Posterior cingulate gyrus (tissue), 11 donors: ENCODE measurements around the gene ETV7.
A peak's percentile ranks its signal among the peaks of the same experiment; 100 is the strongest.

Source experiments
- DNase-seq, 10 donors: peaks; one replicate each; pipeline versions ENCODE4 v3.0.0 to v3.0.0-alpha.2; 2020 to 2021; ENCODE audit warnings: mixed read lengths in 3 of 10
- intact Hi-C: fragments of 100-400 bp; cut with DNase I; formaldehyde crosslinking; loops from one replicate; pipeline ENCODE4 v1.15.1; 2023

The ETV7 gene

DNA sequence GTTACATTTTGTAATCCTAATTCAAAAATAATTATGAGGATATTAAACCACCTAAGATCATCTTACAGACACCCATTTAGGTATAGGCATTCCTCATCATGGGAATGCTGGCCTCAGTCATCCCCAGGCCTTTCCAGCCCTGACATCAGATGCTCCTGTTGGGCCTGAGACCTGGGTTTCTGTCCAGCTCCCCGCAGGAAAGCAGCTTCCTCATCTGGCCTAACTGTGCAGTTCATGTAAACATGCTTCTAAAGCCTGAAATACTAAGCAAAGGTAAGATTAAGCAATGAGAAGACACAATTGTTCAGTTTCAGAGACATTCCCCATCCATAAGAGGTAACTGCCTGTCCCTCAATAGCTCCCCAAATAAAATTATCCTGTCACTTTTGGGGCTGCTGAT is 19.0 kb downstream of the ETV7 start:
- peak in 2 of 10 donors; percentile 1 to 6 for DNase-seq

DNA sequence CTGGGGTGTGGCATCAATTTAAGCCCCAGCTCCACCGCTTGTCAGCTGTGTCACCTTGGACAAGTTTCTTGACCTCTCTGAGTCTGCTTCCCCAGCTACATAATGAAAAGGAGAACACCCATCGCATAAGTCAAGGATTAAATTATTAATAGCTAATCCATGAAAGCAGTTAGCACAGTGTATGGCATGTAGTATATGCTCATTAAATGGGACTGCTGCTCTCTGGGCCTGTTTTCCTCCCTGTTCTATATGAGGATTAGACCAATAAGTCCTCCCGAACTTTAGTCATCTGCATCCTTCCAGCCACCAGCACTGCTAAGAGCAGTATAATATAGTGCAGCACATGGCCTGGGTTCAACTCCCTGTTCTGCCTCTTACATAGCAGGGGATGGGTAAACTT is 19.7 kb downstream of the ETV7 start:
- peak in 1 of 10 donors; percentile 4 for DNase-seq
- intact Hi-C loops, result loop anchor here (10.0 kb wide), 1 partner anchor 243 kb away; no protein-coding TSS in a partner anchor

More for the DNA sequence above, 19.0 kb downstream of the ETV7 start:
- intact Hi-C loops, result loop anchor here (10.0 kb wide), 1 partner anchor 244 kb away; no protein-coding TSS in a partner anchor

DNA sequence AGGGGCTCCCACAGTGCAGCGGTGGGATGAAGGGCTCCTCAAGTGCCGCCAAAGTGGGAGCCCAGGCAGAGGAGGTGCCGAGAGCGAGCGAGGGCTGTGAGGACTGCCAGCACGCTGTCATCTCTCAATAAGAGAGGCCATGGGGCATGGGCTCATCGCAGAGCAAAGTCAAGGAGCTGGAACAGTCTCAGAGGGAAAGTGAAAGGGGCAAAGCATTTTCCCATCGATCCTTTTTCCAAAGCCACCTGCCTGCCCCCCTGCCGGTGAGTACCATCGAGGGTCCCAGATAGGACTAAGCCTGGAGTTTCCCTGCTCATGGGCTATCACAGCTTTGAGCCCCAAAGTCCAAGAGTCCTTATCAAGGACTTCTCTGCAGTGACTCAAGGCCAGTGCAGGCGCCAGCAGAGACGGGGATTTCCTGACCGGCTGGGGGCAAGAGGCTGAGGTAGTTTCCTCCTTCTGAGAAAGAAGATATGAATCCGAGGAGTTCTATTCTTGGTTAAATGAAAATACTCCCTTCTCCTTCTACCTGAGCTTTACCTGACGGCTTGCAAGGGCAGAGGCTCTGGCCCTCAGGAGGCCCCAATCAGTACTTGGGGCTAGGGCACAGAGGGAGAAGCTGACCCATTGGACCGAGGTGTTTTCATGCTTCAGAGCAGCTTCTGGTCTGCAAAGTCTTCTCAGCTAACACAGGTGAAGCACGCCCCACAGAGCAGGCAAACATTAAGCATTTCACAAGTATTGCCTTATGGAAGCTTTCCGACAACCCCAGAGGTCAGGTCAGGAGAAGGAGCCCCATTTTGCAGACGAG is 22.6 kb downstream of the ETV7 start:
- intact Hi-C loops, result loop anchor here (10.0 kb wide), 1 partner anchor 240 kb away; no protein-coding TSS in a partner anchor
- peak in 1 of 10 donors; percentile 14 for DNase-seq

GRCh38 chr6:36364061-36364635 is 23.3 kb downstream of the ETV7 start:
- intact Hi-C loops, result loop anchor here (10.0 kb wide), 1 partner anchor 239 kb away; no protein-coding TSS in a partner anchor

GRCh38 chr6:36363371-36363752 is 24.1 kb downstream of the ETV7 start:
- intact Hi-C loops, result loop anchor here (10.0 kb wide), 1 partner anchor 239 kb away; no protein-coding TSS in a partner anchor
- DNase-seq, result peak in 1 of 10 donors; percentile 21

More at GRCh38 chr6:36364061-36364635, 23.3 kb downstream of the ETV7 start:
- DNase-seq, result peak in 2 of 10 donors; percentile 21 to 67

DNA sequence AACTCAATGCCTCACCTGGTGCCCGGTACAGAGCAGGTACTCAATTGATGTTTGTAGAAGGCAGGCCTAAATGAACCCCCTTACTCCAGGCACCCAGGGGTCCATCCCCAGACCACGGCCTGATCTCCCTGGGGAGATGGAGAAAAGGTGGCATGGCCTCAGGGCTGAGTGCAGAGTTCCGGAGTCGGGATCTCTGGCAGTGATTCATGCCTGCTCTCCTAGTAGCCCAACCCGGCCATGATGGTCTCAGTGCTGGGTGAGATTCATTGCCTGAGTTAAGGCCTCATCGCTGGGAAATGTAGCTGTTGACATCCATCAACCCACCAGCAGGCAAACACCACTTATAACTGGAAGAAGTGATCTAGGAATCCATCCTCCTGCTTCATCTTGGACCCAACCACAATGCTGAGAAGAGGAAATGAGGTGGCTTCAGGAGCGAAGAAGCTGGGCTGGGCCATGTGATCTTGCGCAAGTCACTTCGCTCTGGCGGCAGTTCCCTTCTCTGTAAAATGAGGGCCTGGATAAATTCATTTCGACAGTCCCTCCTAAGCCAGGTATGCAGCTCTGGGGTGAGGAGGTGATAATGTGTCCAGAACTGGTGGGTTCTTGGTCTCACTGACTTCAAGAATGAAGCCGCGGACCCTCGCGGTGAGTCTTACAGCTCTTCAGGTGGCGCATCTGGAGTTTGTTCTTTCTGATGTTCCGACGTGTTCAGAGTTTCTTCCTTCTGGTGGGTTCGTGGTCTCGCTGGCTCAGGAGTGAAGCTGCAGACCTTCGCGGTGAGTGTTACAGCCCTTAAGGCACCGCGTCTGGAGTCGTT is 24.7 kb downstream of the ETV7 start:
- intact Hi-C loops, result loop anchor here (10.0 kb wide), 1 partner anchor 238 kb away; no protein-coding TSS in a partner anchor
- peak in 2 of 10 donors; percentile 29 to 57 for DNase-seq

DNA sequence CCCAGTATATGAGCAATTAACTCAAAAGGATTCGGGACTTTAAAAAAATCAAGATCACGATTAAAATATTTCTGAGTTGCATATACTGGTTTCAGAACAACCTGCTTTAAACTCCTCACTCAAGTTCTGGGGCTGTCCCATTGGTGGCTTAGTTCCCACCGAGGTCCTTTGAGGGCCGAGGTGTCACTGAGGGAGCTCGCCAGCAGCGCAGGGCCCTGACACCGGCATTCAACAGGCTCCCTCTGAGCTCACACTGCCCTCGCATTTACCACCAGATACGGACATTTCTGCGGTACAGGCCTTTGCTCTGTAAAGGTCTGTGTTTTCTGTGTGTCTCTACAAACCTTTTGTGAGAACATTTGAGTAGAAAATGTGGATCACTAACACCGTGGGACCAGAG is 26.4 kb downstream of the ETV7 start:
- intact Hi-C loops, result loop anchor here (10.0 kb wide), 1 partner anchor 236 kb away; no protein-coding TSS in a partner anchor
- peak in 2 of 10 donors; percentile 44 to 77 for DNase-seq

GRCh38 chr6:36360241-36361054 is 27.0 kb downstream of the ETV7 start:
- intact Hi-C loops, result loop anchor here (1.0 to 10.0 kb wide), 3 partner anchors 19 to 236 kb away; no protein-coding TSS in a partner anchor
- peak; percentile 66 to 97 (median 82) for DNase-seq

- intact Hi-C loops, result loop anchor here (10.0 kb wide), 1 partner anchor 76 kb away; no protein-coding TSS in a partner anchor
- peak in 4 of 10 donors; percentile 19 to 82 (median 42) for DNase-seq
Observed at GRCh38 chr6:36358226-36358915, 29.1 kb downstream of the ETV7 start.

DNA sequence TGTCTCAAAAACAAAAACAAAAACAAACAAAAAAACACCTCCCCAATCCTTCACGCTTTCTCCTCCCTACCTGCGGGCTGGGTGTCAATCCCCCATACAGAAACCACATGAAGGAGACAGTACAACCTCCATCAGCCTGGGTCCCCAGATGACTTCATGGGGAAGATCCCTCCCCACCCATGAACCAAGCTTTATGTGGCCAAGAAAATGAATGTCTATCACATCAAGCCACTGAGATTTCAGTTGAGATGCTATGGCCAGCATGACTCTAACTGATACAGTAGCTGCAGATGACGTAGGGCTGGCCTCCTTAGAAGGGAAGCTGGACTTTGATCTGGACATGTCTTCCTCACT is 29.6 kb downstream of the ETV7 start:
- intact Hi-C loops, result loop anchor here (10.0 kb wide), 1 partner anchor 77 kb away; no protein-coding TSS in a partner anchor

GRCh38 chr6:36355819-36356218 is 31.6 kb downstream of the ETV7 start:
- intact Hi-C loops, result loop anchor here (10.0 kb wide), 1 partner anchor 79 kb away; no protein-coding TSS in a partner anchor
- peak in 1 of 10 donors; percentile 1 for DNase-seq

More for the DNA sequence above, 29.6 kb downstream of the ETV7 start:
- peak in 1 of 10 donors; percentile 5 for DNase-seq

GRCh38 chr6:36353411-36353915 is 34.0 kb downstream of the ETV7 start:
- intact Hi-C loops, result loop anchor here (10.0 kb wide), 1 partner anchor 81 kb away; no protein-coding TSS in a partner anchor
- peak in 1 of 10 donors; percentile 7 for DNase-seq

DNA sequence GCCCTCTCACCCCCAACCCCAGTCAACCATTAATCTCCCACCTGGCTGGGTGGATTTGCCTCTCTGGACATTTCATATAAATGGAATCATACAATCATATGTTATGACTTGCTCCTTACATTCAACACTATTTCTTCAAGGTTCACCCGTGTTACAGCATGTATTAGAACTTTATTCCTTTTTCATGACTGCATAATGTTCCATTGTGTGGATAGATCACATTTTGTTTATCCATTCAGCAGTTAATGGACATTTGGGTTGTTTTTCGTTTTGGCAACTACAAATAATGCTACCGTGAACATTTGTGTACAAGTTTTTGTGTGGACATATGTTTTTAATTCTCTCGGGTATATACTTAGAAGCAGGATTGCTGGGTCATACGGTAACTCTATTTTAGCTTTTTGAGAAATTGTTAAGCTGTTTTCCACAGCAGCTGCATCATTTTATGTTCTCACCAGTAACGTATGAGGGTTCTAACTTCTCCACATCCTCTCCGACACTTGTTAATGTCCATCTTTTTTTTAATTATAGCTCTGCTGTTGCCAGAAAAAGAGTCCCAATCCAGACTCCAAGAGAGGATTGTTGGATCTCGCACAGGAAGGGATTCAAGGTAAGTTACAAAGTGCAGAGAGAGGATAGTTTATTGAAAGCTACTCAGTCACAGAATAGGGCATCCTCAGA is 34.9 kb downstream of the ETV7 start:
- peak in 1 of 10 donors; percentile 1 for DNase-seq
- intact Hi-C loops, result loop anchor here (10.0 kb wide), 1 partner anchor 82 kb away; no protein-coding TSS in a partner anchor

- intact Hi-C loops, result loop anchor here (10.0 kb wide), 1 partner anchor 84 kb away; no protein-coding TSS in a partner anchor
- DNase-seq, result peak in 1 of 10 donors; percentile 67
Observed at GRCh38 chr6:36350681-36351571, 36.5 kb downstream of the ETV7 start.

GRCh38 chr6:36350082-36350481 is 37.4 kb downstream of the ETV7 start:
- DNase-seq, result peak in 1 of 10 donors; percentile 24
- intact Hi-C loops, result loop anchor here (10.0 kb wide), 1 partner anchor 85 kb away; no protein-coding TSS in a partner anchor

GRCh38 chr6:36349240-36349639 is 38.2 kb downstream of the ETV7 start:
- intact Hi-C loops, result no loop called here
- peak in 2 of 10 donors; percentile 58 to 84 for DNase-seq
